Measurements from ENCODE around the gene DNMBP.

The DNMBP gene

GRCh38 chr10:100009793-100010676 lies at the start of gene DNMBP:
Gene DNMBP (minus strand): TSS chr10:100009947. CDS start chr10:99972124, 37,823 bp downstream.
- peak; percentile 81 for DNase-seq (ENCODE audit: low spot score)

- DNase-seq (ENCODE audit: low spot score): no peak
These were observed 48.2 kb upstream of the DNMBP start for GRCh38 chr10:100057948-100058347.

GRCh38 chr10:100053686-100054460 lies 44.1 kb upstream of the DNMBP start:
- no peak for DNase-seq (ENCODE audit: low spot score)

- DNase-seq (ENCODE audit: low spot score): peak; percentile 70
These were observed 36.3 kb upstream of the DNMBP start for GRCh38 chr10:100046021-100046486.

- DNase-seq (ENCODE audit: low spot score): no peak
These were observed 35.8 kb upstream of the DNMBP start for GRCh38 chr10:100045592-100045991.

GRCh38 chr10:100043796-100044195 lies 34.0 kb upstream of the DNMBP start:
- no peak for DNase-seq (ENCODE audit: low spot score)

- DNase-seq (ENCODE audit: low spot score): no peak
These were observed 33.6 kb upstream of the DNMBP start for GRCh38 chr10:100043344-100043743.

GRCh38 chr10:100041306-100042002 lies 31.7 kb upstream of the DNMBP start:
- no peak for DNase-seq (ENCODE audit: low spot score)

- no peak for DNase-seq (ENCODE audit: low spot score)
These were observed 28.9 kb upstream of the DNMBP start for GRCh38 chr10:100038561-100039071.

- no peak for DNase-seq (ENCODE audit: low spot score)
These were observed 28.1 kb upstream of the DNMBP start for GRCh38 chr10:100037758-100038315.

GRCh38 chr10:100036850-100037249 lies 27.1 kb upstream of the DNMBP start:
- no peak for DNase-seq (ENCODE audit: low spot score)

GRCh38 chr10:100033766-100034418 lies 24.1 kb upstream of the DNMBP start:
- DNase-seq (ENCODE audit: low spot score): no peak

- DNase-seq (ENCODE audit: low spot score): no peak
These were observed 17.7 kb upstream of the DNMBP start for GRCh38 chr10:100027416-100027815.

- no peak for DNase-seq (ENCODE audit: low spot score)
These were observed 15.8 kb upstream of the DNMBP start for GRCh38 chr10:100025576-100025975.

- no peak for DNase-seq (ENCODE audit: low spot score)
These were observed 15.0 kb upstream of the DNMBP start for GRCh38 chr10:100024748-100025147.

GRCh38 chr10:100022403-100022802 lies 12.7 kb upstream of the DNMBP start:
- DNase-seq (ENCODE audit: low spot score): no peak

GRCh38 chr10:100021322-100021721 lies 11.6 kb upstream of the DNMBP start:
- DNase-seq (ENCODE audit: low spot score): no peak

- no peak for DNase-seq (ENCODE audit: low spot score)
These were observed 11.1 kb upstream of the DNMBP start for GRCh38 chr10:100020886-100021253.

- DNase-seq (ENCODE audit: low spot score): no peak
These were observed 10.6 kb upstream of the DNMBP start for GRCh38 chr10:100020142-100020885.

- no peak for DNase-seq (ENCODE audit: low spot score)
These were observed 10.0 kb upstream of the DNMBP start for GRCh38 chr10:100019787-100020141.
